DND-41 (cell line): ENCODE results near the gene CCDC51.

Experiments used
- ATAC-seq: fragments of 200-7000 bp; cut with Tn5 transposase; 3 replicates; pipeline ENCODE4 v1.9.1; 2021; ENCODE audit warnings: low read depth; ENCODE audit not compliant: insufficient read depth
- DNase-seq: peaks from one replicate; pipeline ENCODE4 v3.0.0-alpha.2; 2020
- H2AFZ ChIP-seq: 2 replicates; pipeline ENCODE4 v1.6.0; 2012; ENCODE audit warnings: low read depth, low read length
- H3K27ac ChIP-seq: 2 replicates; pipeline ENCODE4 v1.5.1; 2012; ENCODE audit warnings: low read length, inconsistent platforms
- H3K27me3 ChIP-seq: fragments of 200-600 bp; sonication (generic); 2 replicates; pipeline ENCODE4 v1.6.0; 2012; ENCODE audit warnings: low read length, mild to moderate bottlenecking, inconsistent platforms; ENCODE audit not compliant: insufficient read depth, poor library complexity
- H3K36me3 ChIP-seq: 2 replicates; pipeline ENCODE4 v1.5.1; 2012; ENCODE audit warnings: low read length, inconsistent platforms; ENCODE audit not compliant: insufficient read depth
- H3K4me1 ChIP-seq: 2 replicates; pipeline ENCODE4 v1.5.1; 2012; ENCODE audit warnings: mild to moderate bottlenecking, low read length; ENCODE audit not compliant: insufficient read depth
- H3K4me2 ChIP-seq: 2 replicates; pipeline ENCODE4 v1.6.0; 2012; ENCODE audit warnings: mild to moderate bottlenecking, moderate library complexity, low read length, inconsistent platforms; ENCODE audit not compliant: insufficient read depth
- H3K4me3 ChIP-seq, 2 experiments: fragments of 200-600 bp in 1 of 2; shearing (Covaris generic) in 1 of 2; 2 replicates each; pipeline ENCODE4 v1.5.1; 2012 to 2016; ENCODE audit warnings: inconsistent platforms in 2 of 2, low read length in 2 of 2, mild to moderate bottlenecking in 2 of 2, low read depth in 1 of 2, moderate library complexity in 1 of 2
- H3K79me2 ChIP-seq: 2 replicates; pipeline ENCODE4 v1.6.0; 2012; ENCODE audit warnings: low read length, inconsistent platforms; ENCODE audit not compliant: insufficient read depth
- H3K9ac ChIP-seq: 2 replicates; pipeline ENCODE4 v1.6.0; 2012; ENCODE audit warnings: low read depth, mild to moderate bottlenecking, inconsistent platforms, low read length, moderate library complexity
- H3K9me3 ChIP-seq: 2 replicates; pipeline ENCODE4 v1.5.1; 2012; ENCODE audit warnings: low read length, moderate library complexity, mild to moderate bottlenecking, inconsistent platforms; ENCODE audit not compliant: insufficient read depth, severe bottlenecking
- H4K20me1 ChIP-seq: 2 replicates; pipeline ENCODE4 v1.6.0; 2012; ENCODE audit warnings: low read length; ENCODE audit not compliant: insufficient read depth
- EZH2 ChIP-seq: IDR thresholded peaks from 3 replicates; pipeline ENCODE4 v1.6.1; 2012; ENCODE audit warnings: borderline replicate concordance, low read depth, mild to moderate bottlenecking, moderate library complexity, low read length, inconsistent platforms; ENCODE audit not compliant: severe bottlenecking
- TF ChIP-seq, protein P1 (sequence below): IDR thresholded peaks from 2 replicates; pipeline ENCODE4 v1.5.1; 2012; ENCODE audit warnings: borderline replicate concordance, low read length, moderate library complexity, mild to moderate bottlenecking; ENCODE audit not compliant: poor library complexity, severe bottlenecking; ENCODE audit errors: extremely low read depth

The CCDC51 gene

DNA sequence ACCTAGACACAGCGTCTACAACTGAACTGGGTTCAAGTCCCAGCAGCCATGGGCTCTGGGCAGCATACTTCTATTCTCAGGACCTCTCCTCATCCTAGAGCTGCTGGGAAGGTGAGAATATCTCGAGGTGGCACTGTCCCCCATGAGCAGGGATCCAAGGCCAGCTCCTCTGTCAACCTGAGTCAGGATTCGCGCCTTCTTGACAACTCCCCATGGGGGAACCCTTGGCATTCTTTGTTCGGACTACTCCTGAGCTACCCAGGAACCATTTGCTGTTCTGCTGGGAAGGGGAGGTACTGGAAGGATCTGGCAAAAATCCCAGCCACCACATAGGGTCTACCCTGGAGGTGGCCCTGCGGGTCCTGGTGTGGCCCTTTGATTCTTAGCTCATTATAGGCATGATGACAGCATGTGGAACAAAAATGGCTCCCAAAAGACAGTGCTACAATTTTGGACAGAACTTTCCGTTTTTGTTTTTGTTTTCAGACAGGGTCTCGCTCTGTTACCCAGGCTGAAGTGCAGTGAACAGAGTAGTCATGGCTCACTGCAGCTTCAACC is 32.3 kb downstream of the CCDC51 start:
- H4K20me1 ChIP-seq = peaks cover 8% of the 10 kb centered on the region; the same call in 1 of the 2 replicates
- no peaks in the 10 kb centered on the region for H3K9me3 ChIP-seq
- no peaks in the 10 kb centered on the region for H3K27me3 ChIP-seq
- H3K79me2 ChIP-seq = no peaks in the 10 kb centered on the region
- H3K36me3 ChIP-seq = no peaks in the 10 kb centered on the region
- no peak overlapping the region for H3K4me2 ChIP-seq
- no peak overlapping the region for H3K27ac ChIP-seq
- H2AFZ ChIP-seq = no peak overlapping the region
- ATAC-seq (no peak), DNase-seq (no peak)
- no peak overlapping the region for H3K9ac ChIP-seq
- no peak for TF ChIP-seq EZH2
- TF ChIP-seq, protein P1, sequence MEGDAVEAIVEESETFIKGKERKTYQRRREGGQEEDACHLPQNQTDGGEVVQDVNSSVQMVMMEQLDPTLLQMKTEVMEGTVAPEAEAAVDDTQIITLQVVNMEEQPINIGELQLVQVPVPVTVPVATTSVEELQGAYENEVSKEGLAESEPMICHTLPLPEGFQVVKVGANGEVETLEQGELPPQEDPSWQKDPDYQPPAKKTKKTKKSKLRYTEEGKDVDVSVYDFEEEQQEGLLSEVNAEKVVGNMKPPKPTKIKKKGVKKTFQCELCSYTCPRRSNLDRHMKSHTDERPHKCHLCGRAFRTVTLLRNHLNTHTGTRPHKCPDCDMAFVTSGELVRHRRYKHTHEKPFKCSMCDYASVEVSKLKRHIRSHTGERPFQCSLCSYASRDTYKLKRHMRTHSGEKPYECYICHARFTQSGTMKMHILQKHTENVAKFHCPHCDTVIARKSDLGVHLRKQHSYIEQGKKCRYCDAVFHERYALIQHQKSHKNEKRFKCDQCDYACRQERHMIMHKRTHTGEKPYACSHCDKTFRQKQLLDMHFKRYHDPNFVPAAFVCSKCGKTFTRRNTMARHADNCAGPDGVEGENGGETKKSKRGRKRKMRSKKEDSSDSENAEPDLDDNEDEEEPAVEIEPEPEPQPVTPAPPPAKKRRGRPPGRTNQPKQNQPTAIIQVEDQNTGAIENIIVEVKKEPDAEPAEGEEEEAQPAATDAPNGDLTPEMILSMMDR = no peak
- H3K4me1 ChIP-seq = no peaks in the 10 kb centered on the region
- H3K4me3 ChIP-seq = no peak overlapping the region

DNA sequence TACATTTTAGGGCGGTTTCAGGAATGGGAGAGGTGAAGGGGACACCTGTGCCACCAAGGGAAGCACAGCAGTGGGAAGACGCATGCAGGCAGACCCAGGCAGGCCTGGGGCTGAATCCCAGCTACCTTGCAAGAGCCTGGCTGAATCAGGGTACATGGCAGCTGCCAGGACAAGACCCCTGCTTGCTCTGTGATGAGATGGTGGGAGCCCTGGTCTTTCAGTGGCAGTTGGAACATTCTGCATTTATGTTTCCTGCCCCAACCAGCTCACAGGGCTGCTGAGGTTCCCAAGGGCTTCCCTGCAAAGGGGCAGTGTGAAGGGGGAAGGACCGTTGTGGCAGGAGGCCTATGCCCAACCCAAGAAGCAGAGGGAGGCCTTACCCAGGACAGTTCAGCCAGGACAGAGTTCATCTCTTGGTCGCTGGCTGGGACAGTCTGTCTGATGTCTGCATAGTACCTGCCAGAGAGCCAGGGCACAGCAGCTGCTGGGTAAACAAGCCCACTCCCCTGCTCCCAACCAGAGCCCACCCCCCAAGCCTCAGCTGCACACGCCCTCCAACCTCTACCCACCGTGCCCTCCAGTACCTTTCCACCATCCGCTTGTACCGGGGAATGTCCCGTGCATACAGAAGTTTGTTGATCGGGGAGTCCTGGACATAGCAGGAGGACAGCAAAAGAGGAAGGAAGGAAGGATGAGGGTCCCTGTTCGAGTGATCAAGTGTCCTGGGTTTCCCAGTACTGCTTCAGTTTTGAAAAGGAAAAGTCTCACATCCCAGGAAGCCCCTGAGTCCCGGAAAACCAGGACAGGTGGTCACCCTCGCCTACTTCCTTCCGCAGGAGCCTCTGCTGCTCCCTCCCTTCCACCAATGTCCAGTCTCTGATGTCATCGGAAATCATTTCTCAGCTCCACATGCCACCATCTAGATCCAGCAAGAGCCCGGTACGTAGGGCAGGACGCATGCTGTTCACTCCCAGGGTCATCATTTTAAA is 33.2 kb downstream of the CCDC51 start:
- H4K20me1 ChIP-seq = peaks cover 7% of the 10 kb centered on the region; the same call in 1 of the 2 replicates
- H3K79me2 ChIP-seq = no peaks in the 10 kb centered on the region
- no peaks in the 10 kb centered on the region for H3K4me1 ChIP-seq
- ATAC-seq (no peak), DNase-seq (peak; percentile 1)
- no peak overlapping the region for H3K4me2 ChIP-seq
- no peaks in the 10 kb centered on the region for H3K27me3 ChIP-seq
- no peaks in the 10 kb centered on the region for H3K36me3 ChIP-seq
- no peak overlapping the region for H3K4me3 ChIP-seq
- no peak overlapping the region for H3K27ac ChIP-seq
- H3K9me3 ChIP-seq = no peaks in the 10 kb centered on the region
- TF ChIP-seq, protein P1 = no peak
- TF ChIP-seq EZH2 = no peak
- H3K9ac ChIP-seq = no peak overlapping the region
- no peak overlapping the region for H2AFZ ChIP-seq

DNA sequence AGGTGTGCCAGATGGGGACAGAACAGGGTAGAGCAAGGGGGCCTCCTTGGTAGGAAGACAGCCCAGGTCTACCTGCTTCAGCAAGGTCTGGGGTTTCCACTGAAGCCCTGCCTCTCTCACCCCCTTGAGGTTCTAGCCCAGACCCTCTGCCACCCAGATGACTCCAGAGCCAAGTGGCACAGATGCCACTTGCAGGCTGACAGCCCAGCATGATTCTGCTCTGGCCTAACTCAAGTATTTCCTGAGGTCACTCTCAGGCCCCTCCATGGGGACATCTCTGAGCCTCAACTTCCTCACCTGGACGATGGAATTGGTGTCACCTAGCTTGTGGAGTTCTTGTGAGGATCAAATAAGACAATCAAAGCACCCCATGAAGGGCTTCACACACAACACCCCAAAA is 33.9 kb downstream of the CCDC51 start:
- Histone ChIP-seq H3K27ac (no peak overlapping the region), H3K79me2 (no peaks in the 10 kb centered on the region), H3K4me3 (no peak overlapping the region), H2AFZ (no peak overlapping the region), H3K9me3 (no peaks in the 10 kb centered on the region), H3K4me2 (no peak overlapping the region), H4K20me1 (peaks cover 6% of the 10 kb centered on the region; the same call in 1 of the 2 replicates), H3K27me3 (no peaks in the 10 kb centered on the region), H3K9ac (no peak overlapping the region), H3K36me3 (no peaks in the 10 kb centered on the region), H3K4me1 (no peaks in the 10 kb centered on the region)
- ATAC-seq (no peak), DNase-seq (no peak)
- TF ChIP-seq EZH2 = no peak
- TF ChIP-seq, protein P1 = no peak
